A549 (cell line): Measurements from ENCODE around the gene ACVR2B.

Experiments
- BHLHE40 ChIP-seq: IDR thresholded peaks from 2 replicates; pipeline ENCODE4 v1.6.1; 2012; ENCODE audit warnings: low read depth, low read length, inconsistent platforms
- TF ChIP-seq, protein P1 (sequence below): fragments of >200 bp; sonication (Bioruptor Twin); formaldehyde crosslinking; IDR thresholded peaks from 3 replicates; pipeline ENCODE4 v1.5.1; 2016
- TF ChIP-seq, protein P2 (sequence below): IDR thresholded peaks from 2 replicates; pipeline ENCODE4 v1.6.1; 2012; ENCODE audit warnings: low read depth, borderline replicate concordance

DNA sequence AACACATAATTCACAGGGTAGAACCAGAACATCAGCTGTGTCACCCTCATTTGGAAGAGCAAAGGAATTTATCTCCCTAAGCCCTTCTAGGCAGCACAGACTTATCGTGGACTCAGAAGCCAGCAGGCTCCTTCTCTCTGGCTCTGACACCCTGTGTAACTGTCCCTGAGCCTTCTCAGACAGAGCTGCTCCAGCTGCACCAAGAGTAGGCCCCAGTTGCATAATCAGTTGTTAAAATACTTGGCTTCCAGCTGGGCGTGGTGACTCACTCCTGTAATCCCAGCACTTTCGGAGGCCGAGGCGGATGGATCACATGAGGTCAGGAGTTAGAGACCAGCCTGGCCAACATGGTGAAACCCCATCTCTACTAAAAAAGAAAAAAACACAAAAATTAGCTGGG is 49.4 kb upstream of the ACVR2B start:
- TF ChIP-seq, protein P1, sequence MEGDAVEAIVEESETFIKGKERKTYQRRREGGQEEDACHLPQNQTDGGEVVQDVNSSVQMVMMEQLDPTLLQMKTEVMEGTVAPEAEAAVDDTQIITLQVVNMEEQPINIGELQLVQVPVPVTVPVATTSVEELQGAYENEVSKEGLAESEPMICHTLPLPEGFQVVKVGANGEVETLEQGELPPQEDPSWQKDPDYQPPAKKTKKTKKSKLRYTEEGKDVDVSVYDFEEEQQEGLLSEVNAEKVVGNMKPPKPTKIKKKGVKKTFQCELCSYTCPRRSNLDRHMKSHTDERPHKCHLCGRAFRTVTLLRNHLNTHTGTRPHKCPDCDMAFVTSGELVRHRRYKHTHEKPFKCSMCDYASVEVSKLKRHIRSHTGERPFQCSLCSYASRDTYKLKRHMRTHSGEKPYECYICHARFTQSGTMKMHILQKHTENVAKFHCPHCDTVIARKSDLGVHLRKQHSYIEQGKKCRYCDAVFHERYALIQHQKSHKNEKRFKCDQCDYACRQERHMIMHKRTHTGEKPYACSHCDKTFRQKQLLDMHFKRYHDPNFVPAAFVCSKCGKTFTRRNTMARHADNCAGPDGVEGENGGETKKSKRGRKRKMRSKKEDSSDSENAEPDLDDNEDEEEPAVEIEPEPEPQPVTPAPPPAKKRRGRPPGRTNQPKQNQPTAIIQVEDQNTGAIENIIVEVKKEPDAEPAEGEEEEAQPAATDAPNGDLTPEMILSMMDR, result no peak
- TF ChIP-seq, protein P2, sequence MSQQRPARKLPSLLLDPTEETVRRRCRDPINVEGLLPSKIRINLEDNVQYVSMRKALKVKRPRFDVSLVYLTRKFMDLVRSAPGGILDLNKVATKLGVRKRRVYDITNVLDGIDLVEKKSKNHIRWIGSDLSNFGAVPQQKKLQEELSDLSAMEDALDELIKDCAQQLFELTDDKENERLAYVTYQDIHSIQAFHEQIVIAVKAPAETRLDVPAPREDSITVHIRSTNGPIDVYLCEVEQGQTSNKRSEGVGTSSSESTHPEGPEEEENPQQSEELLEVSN, result no peak
- TF ChIP-seq BHLHE40, result no peak
